ENCODE data around the gene TMEM178A.

The TMEM178A gene

GRCh38 chr2:39762448-39762847, 96.7 kb downstream of the TMEM178A start:
- DNase-seq, result no peak

Measured in fibroblast of skin of right biceps (primary cell).